Neural cell (in vitro differentiated cells): Measurements from ENCODE around the gene MMADHC.

ENCODE experiments used
- EP300 ChIP-seq: fragments of 450-650 bp; conservative IDR thresholded peaks from 2 replicates; pipeline ENCODE4 v1.6.1; 2014; ENCODE audit warnings: antibody characterized with exemption, mild to moderate bottlenecking, moderate library complexity; ENCODE audit not compliant: poor library complexity, severe bottlenecking
- EZH2 ChIP-seq: fragments of 200-600, 300-800 bp; shearing (Covaris generic), sonication (generic); IDR thresholded peaks from 2 replicates; pipeline ENCODE4 v1.6.1; 2014; ENCODE audit warnings: antibody characterized with exemption, low read length, borderline replicate concordance, mild to moderate bottlenecking; ENCODE audit not compliant: insufficient read depth, poor library complexity, severe bottlenecking
- RAD21 ChIP-seq: fragments of 450-650 bp; conservative IDR thresholded peaks from 2 replicates; pipeline ENCODE4 v1.6.1; 2014; ENCODE audit warnings: antibody characterized with exemption, mild to moderate bottlenecking, moderate library complexity
- TAF1 ChIP-seq: IDR thresholded peaks from 2 replicates; pipeline ENCODE4 v1.6.1; 2012; ENCODE audit warnings: low read depth
- TF ChIP-seq, protein P1 (sequence below): fragments of 450-650 bp; IDR thresholded peaks from 2 replicates; pipeline ENCODE4 v1.5.1; 2014; ENCODE audit warnings: antibody characterized with exemption, mild to moderate bottlenecking, moderate library complexity; ENCODE audit not compliant: poor library complexity, severe bottlenecking

DNA sequence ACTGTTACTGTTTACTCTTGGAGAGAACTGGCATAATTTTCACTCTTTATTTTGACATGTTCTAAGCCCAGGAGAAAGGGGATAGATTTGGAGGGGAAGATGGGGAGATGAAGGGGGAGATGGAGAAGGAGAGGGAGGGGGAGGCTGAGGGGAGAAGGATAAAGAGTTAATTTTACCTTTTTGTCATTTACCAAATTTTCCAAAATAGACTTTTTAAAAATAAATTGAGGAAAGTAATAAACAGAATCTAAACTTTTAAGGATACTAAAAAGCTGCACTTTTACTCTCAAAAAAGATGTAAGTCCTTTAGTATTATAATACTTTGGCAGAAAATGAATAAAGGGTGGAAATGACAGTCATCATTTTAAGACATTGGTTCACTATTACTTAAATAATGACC, 12.3 kb downstream of the MMADHC start:
- TF ChIP-seq, protein P1, sequence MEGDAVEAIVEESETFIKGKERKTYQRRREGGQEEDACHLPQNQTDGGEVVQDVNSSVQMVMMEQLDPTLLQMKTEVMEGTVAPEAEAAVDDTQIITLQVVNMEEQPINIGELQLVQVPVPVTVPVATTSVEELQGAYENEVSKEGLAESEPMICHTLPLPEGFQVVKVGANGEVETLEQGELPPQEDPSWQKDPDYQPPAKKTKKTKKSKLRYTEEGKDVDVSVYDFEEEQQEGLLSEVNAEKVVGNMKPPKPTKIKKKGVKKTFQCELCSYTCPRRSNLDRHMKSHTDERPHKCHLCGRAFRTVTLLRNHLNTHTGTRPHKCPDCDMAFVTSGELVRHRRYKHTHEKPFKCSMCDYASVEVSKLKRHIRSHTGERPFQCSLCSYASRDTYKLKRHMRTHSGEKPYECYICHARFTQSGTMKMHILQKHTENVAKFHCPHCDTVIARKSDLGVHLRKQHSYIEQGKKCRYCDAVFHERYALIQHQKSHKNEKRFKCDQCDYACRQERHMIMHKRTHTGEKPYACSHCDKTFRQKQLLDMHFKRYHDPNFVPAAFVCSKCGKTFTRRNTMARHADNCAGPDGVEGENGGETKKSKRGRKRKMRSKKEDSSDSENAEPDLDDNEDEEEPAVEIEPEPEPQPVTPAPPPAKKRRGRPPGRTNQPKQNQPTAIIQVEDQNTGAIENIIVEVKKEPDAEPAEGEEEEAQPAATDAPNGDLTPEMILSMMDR = no peak
- no peak for TF ChIP-seq EP300
- TF ChIP-seq RAD21 = no peak
- no peak for TF ChIP-seq EZH2
- TF ChIP-seq TAF1 = no peak
